Large intestine (tissue), 3 donors: ENCODE results near the gene ZBTB7A. TPM values are rescaled to one million over a fixed set of nuclear protein-coding genes. Genes with fewer than 3 reads are reported as not detected.

ENCODE experiments used
- DNase-seq, 2 donors: peaks; one replicate each; pipeline versions ENCODE4 v3.0.0 to v3.0.0-alpha.2; 2013
- H3K27ac ChIP-seq: one replicate; pipeline ENCODE4 v1.5.1; 2013; ENCODE audit warnings: low read length
- H3K27me3 ChIP-seq: 2 replicates; pipeline ENCODE4 v1.6.1; 2013; ENCODE audit warnings: low read length; ENCODE audit not compliant: control insufficient read depth, insufficient read depth
- H3K36me3 ChIP-seq: 2 replicates; pipeline ENCODE4 v1.6.1; 2013; ENCODE audit warnings: low read length; ENCODE audit not compliant: control insufficient read depth, insufficient read depth
- H3K4me1 ChIP-seq: one replicate; pipeline ENCODE4 v1.6.1; 2013; ENCODE audit warnings: low read length; ENCODE audit not compliant: control insufficient read depth, insufficient read depth
- H3K4me3 ChIP-seq: one replicate; pipeline ENCODE4 v1.5.1; 2013; ENCODE audit warnings: low read length
- H3K9me3 ChIP-seq: one replicate; pipeline ENCODE4 v1.6.1; 2013; ENCODE audit warnings: mild to moderate bottlenecking, low read depth, low read length, moderate library complexity; ENCODE audit not compliant: control insufficient read depth
- WGBS: methylation state at CpG from one replicate; pipeline ENCODE4 v1.1.5; 2013; ENCODE audit warnings: low lambda C conversion rate; ENCODE audit not compliant: insufficient coverage; 5-methylcytosine and 5-hydroxymethylcytosine counted together
- polyA plus RNA-seq: library from polyadenylated mRNA; unstranded; fragments of 120-200 nt; gene quantifications from one replicate; pipeline ENCODE4 v1.2.1, GENCODE V29; 2013

ZBTB7A gene
- polyA plus RNA-seq, 1 donor: 34.1 TPM

DNA sequence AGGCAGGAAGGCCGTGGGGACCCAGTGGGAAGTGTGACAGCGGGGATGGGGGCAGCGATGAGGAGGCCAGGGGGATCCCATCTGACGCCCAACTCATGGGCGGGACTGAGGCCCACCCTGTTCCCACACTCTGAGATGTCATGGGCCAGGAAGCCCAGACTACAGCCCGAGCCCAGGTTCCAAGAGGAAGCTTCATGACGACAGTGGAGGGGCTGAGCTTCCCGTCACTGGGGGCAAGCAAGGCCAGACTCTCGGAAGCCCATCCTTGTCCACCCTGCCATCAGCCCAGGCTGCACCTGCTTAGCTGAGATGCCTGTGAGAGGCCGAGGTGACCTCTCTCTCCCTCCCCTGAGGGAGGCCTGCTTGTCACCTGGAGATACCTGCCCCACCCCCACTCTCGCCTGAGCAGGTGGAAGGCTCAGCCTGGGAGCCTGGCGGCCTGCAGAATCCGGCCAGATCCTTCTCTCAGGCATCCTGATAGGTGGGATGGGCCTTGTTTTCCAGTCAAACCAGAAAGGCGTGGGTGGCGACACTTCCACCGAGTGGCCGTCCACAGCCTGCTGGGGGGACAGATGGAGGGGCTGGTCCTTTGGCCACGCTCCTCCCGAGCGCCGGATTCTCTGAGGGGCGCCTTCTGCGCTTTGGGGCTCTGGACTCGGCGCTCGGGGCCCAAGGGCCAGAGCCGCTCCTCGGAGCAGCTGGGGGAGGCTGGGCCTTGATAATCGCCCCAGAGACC is 4.8 kb downstream of the ZBTB7A start:
- peak overlapping the region; percentile 92 for H3K27ac ChIP-seq
- WGBS: no CpG with 5 or more reads among the region's 29 CpGs
- H3K9me3 ChIP-seq: peaks cover 3% of the 10 kb centered on the region
- peaks cover 35% of the 10 kb centered on the region for H3K36me3 ChIP-seq
- peak overlapping the region; percentile 80 for H3K4me3 ChIP-seq
- no peaks in the 10 kb centered on the region for H3K27me3 ChIP-seq
- peak; percentile 77 to 85 for DNase-seq
- peaks cover 52% of the 10 kb centered on the region for H3K4me1 ChIP-seq

- H3K36me3 ChIP-seq: peaks cover 36% of the 10 kb centered on the region
- H3K4me1 ChIP-seq: peaks cover 52% of the 10 kb centered on the region
- H3K27ac ChIP-seq: peak overlapping the region; percentile 92
- H3K27me3 ChIP-seq: no peaks in the 10 kb centered on the region
- no CpG with 5 or more reads among the region's 23 CpGs for WGBS
- peak; percentile 89 to 95 for DNase-seq
- H3K9me3 ChIP-seq: peaks cover 3% of the 10 kb centered on the region
- H3K4me3 ChIP-seq: peak overlapping the region; percentile 80
Measured at GRCh38 chr19:4061178-4061682, 5.5 kb downstream of the ZBTB7A start.

DNA sequence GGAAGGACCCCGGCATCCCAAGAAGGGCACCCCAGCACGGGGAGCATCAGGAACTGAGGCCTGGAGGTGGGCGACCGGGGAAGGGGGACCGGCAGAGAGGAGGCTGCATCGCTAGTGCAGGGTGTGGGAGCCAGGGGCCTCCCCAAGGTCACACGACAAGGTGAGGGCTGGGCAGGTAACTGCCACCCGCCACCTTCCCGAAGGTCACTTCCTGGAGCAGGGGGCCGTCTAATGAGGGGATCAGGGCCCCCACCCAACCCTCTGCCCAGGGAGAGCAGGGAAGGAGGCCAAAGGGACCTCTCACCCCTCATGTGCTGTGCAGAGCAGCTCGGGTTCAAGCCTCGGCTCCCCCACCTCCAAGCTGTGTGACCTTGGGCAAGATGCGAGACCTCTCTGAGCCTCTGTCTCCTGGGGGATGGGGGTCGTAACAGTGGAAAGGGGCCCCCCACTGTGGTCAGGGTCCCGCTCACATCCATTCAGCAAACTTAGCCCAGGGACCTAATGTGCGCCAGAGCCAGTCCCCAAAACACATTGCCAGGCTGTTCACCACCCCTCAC is 6.0 kb downstream of the ZBTB7A start:
- peaks cover 3% of the 10 kb centered on the region for H3K9me3 ChIP-seq
- H3K4me1 ChIP-seq: peaks cover 52% of the 10 kb centered on the region
- WGBS: no CpG with 5 or more reads among the region's 16 CpGs
- peak overlapping the region; percentile 92 for H3K27ac ChIP-seq
- peak overlapping the region; percentile 80 for H3K4me3 ChIP-seq
- no peaks in the 10 kb centered on the region for H3K27me3 ChIP-seq
- H3K36me3 ChIP-seq: peaks cover 41% of the 10 kb centered on the region
- DNase-seq: peak in 1 of 2 donors; percentile 83

DNA sequence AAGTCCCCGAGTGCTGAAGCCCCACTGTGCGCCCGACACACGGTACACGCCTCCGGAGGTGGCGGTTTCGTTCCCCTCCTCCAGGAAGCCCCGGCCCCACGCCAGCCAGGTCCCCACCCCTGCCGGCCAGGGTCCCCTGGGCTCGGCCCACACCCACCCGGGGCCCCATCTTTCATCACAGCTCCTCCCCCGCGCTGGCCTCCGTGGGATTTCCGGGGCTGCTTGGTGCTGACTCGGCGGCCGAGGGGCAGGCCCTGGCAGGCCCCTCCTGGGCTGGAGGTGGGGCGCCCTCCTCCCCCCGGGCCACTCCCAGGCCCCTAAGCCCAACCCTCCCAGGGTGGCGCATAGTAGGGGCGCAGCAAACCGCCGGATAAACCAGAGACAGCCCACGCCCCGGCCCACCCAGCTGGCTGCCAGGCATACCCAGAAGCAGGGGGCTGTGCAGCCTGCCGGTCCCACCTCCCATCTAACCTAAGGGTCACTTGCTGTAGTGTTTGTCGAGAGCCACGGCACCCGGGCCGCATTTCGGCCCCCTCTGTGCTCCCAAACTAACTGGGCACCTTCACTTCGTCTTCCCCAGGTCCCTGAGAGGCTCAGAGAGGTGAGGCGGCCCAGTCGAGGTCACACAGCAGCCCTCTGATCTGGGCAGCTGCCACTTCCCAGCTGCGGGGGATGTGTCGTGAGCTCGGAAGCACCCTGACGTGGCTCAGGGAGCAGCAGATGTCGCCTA is 6.6 kb downstream of the ZBTB7A start:
- peak; percentile 88 to 96 for DNase-seq
- Histone ChIP-seq H3K9me3 (peaks cover 4% of the 10 kb centered on the region), H3K4me1 (peaks cover 52% of the 10 kb centered on the region), H3K4me3 (peak overlapping the region; percentile 80), H3K27ac (peak overlapping the region; percentile 92), H3K36me3 (peaks cover 43% of the 10 kb centered on the region), H3K27me3 (no peaks in the 10 kb centered on the region)
- no CpG with 5 or more reads among the region's 42 CpGs for WGBS

GRCh38 chr19:4059453-4059871 is 7.2 kb downstream of the ZBTB7A start:
- peak; percentile 83 to 95 for DNase-seq
- Histone ChIP-seq H3K4me1 (peaks cover 52% of the 10 kb centered on the region), H3K27me3 (no peaks in the 10 kb centered on the region), H3K9me3 (peaks cover 10% of the 10 kb centered on the region), H3K27ac (peak overlapping the region; percentile 92), H3K36me3 (peaks cover 49% of the 10 kb centered on the region), H3K4me3 (peak overlapping the region; percentile 45)
- no CpG with 5 or more reads among the region's 19 CpGs for WGBS

GRCh38 chr19:4058693-4059452 is 7.8 kb downstream of the ZBTB7A start:
- peaks cover 12% of the 10 kb centered on the region for H3K9me3 ChIP-seq
- H3K27ac ChIP-seq: peak overlapping the region; percentile 92
- peaks cover 54% of the 10 kb centered on the region for H3K4me1 ChIP-seq
- peak overlapping the region; percentile 45 for H3K4me3 ChIP-seq
- no peaks in the 10 kb centered on the region for H3K27me3 ChIP-seq
- peaks cover 51% of the 10 kb centered on the region for H3K36me3 ChIP-seq
- no CpG with 5 or more reads among the region's 30 CpGs for WGBS
- peak in 1 of 2 donors; percentile 60 for DNase-seq

GRCh38 chr19:4057931-4058692 is 8.6 kb downstream of the ZBTB7A start:
- H3K36me3 ChIP-seq: peaks cover 53% of the 10 kb centered on the region
- H3K9me3 ChIP-seq: peaks cover 14% of the 10 kb centered on the region
- no CpG with 5 or more reads among the region's 22 CpGs for WGBS
- no peaks in the 10 kb centered on the region for H3K27me3 ChIP-seq
- H3K4me1 ChIP-seq: peaks cover 56% of the 10 kb centered on the region
- peak overlapping the region; percentile 45 for H3K4me3 ChIP-seq
- DNase-seq: peak; percentile 89 to 92
- peak overlapping the region; percentile 92 for H3K27ac ChIP-seq

GRCh38 chr19:4055209-4055552 is 11.5 kb downstream of the ZBTB7A start:
- peaks cover 56% of the 10 kb centered on the region for H3K36me3 ChIP-seq
- no peaks in the 10 kb centered on the region for H3K27me3 ChIP-seq
- peaks cover 51% of the 10 kb centered on the region for H3K4me1 ChIP-seq
- no peak for DNase-seq
- peaks cover 14% of the 10 kb centered on the region for H3K9me3 ChIP-seq
- no CpG with 5 or more reads among the region's 20 CpGs for WGBS
- no peak overlapping the region for H3K27ac ChIP-seq
- H3K4me3 ChIP-seq: no peak overlapping the region

GRCh38 chr19:4054441-4055208 is 12.1 kb downstream of the ZBTB7A start:
- Histone ChIP-seq H3K9me3 (peaks cover 14% of the 10 kb centered on the region), H3K27me3 (no peaks in the 10 kb centered on the region), H3K4me1 (peaks cover 48% of the 10 kb centered on the region), H3K27ac (no peak overlapping the region), H3K4me3 (no peak overlapping the region), H3K36me3 (peaks cover 60% of the 10 kb centered on the region)
- no peak for DNase-seq
- WGBS: no CpG with 5 or more reads among the region's 91 CpGs
